Fibroblast of gingiva (primary cell): Measurements from ENCODE around the gene IQCK.
"Not testable (repeated sequence)": the region's sequence is repeated elsewhere in the genome, so short reads cannot be mapped to it uniquely, and the experiment has no call there.

ENCODE experiments used
- DNase-seq: peaks from one replicate; pipeline ENCODE4 v3.0.0-alpha.2; 2011; ENCODE audit warnings: low read depth

Gene IQCK

DNA sequence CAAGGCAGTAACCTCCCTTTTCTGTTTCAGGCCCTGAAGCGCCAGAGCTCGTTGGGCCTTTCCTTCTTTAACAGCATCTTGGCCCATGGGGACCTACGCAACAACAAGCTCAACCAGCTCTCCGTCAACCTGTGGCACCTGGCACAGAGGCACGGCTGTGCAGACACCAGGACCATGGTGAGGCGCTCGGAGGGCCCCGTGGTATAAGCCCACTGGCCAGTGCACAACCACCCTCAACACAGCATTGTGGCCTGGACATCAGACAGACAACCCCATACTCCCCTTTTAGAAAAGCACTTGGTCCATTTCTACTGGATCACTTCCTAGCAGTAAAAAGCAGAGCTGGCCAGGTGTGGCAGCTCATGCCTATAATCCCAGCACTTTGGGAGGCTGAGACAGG lies 18.6 kb upstream of the IQCK start:
- DNase-seq = no peak

DNA sequence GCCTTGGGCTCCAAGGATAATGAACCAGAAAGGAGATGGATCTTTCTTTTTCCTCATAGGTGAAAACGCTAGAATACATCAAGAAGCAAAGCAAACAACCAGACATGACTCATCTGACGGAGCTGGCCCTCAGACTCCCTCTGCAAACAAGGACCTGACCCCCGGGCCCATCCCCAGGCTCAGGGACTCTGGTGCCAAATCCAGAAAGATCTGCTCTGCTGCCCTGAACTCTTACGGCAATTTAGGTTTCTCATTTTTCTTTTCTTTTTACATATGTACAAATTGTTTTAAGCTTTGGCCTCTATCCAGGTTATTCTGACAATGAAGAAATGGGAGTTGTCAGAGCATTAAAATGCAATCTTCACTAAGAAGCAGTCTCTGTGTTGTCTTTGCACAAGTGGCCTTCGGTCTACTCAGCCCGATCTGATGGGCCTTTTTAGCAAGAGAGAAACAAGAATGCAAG lies 17.7 kb upstream of the IQCK start:
- DNase-seq = peak; percentile 78

DNA sequence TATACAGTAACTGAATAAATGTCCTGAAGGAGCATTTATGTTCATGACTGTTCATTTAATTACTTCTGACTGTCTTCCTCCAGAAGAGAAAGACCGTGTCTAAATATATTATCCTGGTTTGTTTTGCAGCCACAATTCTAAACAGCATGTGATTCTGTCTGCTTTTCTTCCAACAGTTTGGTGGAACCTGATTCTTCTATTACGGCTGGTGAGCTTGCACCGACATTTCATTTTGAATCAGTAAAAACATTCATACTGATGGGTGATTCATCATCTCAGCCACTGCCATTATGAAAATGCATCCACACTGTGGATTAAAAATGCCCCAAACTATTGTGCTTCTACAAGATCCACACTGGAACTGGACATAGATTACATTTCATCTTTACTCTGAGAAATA lies 17.0 kb upstream of the IQCK start:
- peak; percentile 60 for DNase-seq

DNA sequence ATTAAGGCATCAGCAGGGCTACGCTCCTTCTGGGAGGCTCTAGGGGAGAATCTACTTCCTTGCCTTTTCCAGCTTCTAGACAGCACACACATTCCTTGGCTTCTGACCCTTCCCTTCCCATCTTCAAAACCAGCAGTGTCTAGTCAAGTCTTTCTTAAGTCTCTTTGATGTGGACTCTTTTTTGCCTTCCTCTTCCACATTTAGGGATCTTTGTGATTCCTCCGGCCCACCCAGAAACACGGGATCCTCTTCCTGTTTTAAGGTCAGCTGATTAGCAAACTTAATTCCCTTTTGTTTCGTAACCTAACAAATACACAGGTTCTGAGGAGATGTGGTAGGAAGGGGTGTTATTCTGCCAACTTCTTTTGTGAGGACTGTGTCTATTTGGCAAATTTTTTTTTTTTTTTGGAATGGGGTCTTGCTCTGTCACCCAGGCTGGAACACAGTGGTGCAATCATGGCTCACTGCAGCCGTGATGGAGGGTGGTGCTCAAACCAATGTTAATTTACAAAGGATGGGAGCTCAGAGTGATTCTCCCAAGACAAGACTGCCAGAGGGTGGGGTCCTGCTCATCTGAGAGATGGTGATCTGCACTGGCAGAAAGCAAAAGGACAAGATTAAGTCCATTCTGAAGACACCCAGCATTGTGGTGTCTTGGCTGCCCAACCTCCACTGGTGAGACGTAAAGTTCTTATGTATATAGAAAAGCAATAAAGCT lies 14.7 kb upstream of the IQCK start:
- DNase-seq = no peak

DNA sequence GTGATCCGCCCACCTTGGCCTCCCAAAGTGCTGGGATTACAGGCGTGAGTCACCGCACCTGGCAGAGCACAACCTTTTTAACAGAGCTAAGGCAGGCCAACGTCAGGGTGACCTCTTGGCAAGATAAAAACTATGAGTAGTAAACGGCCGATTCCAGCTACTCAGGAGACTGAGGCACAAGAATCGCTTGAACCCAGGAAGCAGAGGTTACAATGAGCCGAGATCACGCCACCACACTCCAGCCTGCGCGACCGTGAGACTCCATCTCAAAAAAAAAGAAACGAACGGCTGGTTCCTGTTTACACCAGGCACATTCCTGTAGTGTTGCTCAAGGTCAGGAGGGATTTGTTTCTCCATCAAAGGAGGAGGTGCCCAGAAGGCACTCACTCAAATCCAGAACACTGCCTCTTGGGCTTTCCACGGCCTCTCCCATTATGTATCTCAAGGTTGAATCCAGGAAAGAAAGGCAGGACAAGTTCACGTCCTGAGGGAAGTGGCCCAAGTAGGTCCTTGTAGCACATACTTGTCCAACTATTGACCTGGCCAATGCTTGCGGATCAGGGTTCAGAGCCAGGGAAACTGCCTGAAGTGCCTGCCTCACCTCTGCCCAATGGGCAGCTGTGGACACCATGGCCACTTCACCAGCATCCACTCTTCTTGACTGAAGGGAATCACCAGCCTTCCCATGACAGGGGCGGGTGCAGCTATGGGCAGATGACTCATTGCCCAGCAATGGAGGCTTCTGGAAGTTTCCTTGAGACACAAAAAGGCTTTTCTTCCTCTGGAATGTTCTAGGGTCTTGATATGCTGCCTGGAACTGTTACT lies 13.5 kb upstream of the IQCK start:
- DNase-seq = peak; percentile 88

DNA sequence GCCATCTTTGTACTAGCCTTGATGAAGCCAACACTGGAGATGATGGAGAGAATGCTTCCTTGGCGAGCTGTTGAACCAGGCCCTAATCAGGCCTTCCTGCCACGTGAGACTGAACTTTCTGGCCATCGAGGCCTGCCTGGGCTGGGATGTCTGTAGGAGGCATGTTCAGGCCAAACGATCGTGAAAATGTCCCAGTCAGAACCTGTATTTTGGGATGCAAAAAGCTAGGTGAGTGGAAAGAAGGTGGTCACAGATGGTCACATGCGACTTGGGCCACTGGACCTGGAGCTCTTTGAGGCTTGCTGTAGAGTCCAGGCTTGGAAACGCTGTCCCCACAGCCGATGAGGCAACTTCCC lies 12.9 kb upstream of the IQCK start:
- DNase-seq = no peak

DNA sequence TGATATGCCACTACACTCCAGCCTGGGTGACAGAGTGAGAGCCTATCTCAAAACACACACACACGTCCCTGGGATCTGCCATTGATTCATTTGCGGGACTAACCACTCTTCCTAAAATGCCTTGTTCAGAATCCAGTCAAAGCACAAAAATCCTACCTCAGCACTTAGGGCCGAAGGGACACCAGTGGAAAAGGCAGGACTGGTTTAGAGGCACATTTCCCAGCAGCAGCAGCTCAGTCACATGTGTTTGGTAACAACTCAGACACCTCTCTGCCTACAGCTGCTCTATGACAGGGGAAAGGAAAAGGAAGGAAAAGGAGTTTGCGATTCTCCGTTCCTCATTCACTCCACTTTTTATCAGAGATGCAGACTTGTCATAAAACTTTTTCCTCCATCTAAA lies 12.2 kb upstream of the IQCK start:
- no peak for DNase-seq

DNA sequence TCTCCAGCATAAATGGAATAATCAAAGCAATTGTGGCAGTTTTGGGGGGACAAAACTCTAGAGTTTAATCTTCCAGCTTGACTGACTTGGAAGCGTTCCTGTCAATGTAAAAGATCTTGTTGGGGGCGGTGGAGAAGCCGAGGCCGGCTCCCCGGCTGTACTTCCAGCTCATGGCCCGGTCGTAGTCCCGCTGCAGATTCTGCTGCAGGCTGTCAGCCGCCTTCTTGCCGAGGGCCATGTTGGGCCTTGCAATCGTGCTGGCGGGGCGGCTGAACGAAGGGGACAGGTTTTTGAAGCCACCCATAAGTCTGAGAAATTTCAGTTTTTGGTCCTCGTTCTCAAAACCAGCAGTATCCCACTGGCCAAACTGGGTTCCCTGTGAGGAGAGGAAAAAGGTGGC lies 11.2 kb upstream of the IQCK start:
- no peak for DNase-seq

DNA sequence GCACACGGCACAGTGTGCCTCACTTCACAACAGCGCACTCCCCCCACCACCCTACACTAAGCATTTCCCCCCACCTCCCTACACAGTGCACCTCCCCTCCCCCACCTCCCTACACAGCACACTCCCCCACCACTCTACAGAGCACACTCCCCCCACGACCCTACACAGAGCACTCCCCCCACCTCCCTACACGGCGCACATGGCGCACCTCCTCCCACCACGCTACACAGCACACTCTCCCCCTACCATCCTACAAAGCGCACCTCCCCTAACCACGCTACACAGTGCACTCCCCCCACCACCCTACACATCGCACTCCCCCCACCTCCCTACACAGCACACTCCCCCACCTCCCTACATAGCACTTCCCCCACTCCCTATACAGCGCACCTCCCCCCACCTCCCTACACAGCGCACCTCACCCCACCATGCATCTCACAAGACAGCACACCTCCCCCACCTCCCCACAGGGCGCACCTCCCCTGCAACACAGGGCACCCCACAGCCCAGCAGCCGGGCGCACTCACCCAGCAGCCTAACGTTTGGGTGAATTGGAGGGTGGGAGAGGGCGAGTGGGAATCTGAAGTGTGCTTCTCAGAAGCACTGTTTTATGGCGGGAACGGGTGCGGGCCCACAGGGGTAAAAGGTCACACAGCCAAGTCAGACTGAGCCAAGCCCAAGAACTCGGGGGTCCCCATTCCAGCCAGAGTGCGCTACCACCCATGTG lies 10.3 kb upstream of the IQCK start:
- DNase-seq = no peak

DNA sequence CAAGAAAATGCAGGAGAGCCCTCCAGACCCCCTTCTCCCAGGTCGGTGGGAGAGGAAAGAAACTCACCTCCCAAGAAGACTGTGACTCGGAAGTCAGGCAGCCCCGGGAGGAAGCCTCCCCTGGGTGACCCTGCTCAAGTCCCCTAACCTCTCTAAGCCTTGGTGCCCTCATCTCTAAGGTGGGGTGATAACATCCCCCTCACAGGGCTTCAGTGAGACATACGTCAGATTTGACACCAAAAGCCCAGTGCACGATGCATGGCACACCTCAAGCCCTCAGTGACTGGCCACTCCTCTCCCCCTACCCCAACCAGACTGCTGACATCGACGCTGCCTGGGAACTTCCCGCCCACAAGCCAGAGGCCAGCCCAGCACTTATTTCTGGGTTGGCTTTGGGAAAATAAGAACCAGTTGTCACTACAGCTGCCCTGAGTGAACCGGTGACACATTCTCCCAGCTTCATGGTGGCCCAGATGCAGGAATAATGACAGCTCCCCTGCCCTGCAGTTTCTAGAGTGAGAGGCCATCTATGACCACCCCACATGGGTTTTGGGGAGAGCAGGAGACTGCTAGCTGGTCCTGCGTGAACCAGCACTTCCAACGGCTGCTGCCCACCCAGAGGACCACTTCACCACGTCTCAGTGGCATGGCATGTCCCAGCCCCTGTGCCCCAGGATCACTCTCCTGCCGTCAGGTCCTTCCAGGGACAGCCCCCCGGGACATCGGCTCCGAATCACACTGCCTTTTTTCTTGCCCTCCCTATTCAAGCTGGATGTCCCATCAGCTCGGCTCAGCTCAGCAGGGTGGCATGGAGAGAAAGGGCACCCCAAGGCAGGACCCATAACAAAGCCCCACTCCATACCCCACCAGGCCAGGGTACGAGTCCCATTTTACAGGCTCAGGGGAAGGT lies 9.5 kb upstream of the IQCK start:
- no peak for DNase-seq

DNA sequence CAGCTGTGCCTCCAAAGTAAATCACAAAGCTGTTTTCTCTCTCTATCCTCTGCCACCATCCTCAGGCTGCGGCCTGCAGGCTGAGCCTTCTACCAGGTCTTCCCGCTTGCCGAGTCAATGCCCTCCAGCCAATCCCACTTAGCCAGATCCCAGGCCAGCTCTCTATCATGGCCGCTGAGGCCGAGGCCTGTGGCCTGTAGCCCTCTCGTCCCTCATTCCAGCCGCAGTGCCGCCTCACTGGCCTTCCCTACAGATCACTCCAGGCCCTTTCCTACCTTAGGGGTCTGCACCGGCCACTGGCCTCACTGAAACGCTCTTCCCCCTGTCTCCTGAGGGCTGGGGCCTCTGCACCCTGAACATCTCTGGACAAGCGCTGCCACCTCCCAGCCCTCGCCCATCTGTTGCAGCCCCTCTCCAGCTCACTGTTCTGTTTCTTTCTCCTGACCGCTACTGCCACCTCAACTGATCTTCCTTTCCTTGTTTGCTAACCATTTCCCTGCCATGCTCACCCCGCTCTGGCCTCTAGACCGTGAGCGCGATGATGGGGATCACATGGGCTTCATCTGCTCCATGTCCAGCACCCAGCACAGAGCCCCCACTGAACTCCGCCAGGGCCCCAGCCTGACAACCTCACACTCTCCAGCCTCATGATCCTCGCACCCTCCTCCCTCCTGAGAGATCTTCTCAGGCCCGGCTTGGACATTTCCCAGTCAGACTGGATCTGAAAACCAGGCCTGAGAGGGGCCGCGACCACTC lies 8.5 kb upstream of the IQCK start:
- no peak for DNase-seq

DNA sequence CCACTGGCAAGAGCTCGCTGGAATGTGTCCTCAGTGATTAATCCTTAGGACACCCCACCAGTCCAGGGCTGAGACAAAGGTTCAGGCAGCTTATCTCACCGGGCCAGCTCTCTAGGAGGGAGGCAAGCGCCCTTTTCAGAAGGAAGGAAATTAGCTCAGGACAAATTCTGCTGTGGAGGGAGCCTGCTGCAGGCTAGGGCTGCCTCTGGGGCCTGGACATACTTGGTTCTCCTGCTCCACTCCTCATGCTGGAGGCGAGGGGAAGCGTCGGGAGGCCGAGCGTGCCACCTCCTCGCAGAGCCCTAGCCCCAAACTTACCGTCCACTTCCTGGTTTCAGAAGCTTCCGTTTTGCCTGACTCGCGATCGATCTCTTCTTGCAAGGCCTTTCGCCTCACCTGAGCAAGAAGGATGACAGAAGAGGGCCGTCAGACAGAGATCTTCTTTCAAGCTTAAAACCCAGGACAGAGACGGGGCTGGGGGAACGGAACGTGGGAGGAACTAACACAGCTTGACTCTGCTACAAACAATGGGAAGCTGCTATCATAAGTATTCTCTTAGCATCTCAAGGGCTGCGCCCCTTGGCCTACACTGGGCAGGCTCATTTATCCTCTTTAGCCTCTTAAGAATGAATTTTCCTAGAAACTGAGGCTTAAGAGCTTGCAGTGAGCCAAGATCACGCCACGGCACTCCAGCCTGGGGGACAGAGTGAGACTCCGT lies 7.7 kb upstream of the IQCK start:
- no peak for DNase-seq

DNA sequence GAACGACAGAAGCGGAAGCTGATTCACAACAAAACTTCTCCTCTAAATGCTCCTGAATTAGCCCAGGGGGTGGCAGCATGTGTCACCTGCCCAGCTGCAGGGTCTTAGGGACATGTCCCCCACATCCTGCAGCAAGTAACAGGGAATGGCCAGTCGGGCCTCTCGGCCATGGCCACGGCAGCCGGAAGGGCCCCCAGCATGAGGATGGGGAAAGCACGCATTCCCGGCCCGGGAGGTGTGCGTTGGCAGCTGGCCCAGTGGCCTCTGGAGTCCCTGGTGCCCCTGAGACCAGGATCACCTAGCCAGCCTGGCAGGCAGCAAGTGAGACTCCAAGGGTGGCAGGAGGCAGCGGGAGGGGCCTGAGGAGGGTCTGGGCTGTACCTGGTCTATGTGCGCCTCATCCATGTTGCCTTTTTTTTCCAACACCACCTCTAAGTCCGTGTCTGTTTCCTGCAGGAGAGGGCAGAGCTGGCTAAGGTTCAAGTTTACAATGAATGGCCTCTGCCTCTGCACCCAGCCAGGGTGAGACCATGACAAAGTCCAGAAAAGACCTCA lies 7.0 kb upstream of the IQCK start:
- no peak for DNase-seq

DNA sequence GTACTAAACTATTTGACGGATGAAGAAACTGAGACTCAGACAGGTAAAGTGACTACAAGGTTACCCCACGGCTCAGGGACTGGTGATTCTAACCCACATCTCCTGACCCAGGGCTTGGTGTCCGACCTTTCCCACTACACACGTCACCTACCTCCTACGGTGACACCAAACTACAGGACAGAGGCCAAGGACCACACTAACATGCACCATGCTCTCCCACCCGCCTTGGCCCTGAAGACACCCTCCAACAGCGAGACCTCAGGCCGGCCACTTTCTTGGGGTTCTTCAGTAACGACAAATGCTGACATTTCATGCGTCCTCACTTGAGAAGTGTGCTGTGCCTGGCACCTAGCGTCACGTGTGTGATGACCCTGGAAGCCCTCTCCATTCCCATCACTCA lies 6.4 kb upstream of the IQCK start:
- no peak for DNase-seq

DNA sequence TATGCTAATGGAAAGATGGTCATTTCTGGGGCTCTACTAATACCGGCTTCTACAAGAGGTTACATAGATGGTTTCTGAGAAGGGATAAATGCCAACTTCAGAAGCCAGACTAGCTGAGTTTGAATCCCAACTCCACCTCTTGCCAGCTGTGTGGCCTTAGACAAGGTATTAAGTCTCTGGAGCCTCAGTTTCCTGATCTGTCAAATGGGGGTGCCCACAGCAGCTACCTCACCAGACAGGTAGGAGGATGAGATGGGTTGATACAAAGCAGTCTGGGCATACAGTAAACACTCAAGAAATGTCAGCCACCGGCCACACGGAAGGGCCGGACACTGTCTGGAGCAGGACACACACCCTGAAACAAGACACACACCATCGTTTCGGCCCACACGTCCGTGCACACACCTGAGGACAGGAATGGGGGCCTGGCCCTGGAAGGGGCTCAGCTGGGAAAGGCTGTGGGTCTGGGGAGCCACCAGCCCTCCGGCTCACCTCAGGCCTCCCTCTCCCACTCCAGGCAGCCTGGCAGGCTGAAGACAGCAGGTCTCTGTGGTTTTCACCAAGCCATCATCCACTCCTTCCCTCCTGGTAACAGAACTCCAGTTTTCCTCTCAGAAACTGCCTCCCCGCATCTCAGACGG lies 5.5 kb upstream of the IQCK start:
- DNase-seq = no peak

DNA sequence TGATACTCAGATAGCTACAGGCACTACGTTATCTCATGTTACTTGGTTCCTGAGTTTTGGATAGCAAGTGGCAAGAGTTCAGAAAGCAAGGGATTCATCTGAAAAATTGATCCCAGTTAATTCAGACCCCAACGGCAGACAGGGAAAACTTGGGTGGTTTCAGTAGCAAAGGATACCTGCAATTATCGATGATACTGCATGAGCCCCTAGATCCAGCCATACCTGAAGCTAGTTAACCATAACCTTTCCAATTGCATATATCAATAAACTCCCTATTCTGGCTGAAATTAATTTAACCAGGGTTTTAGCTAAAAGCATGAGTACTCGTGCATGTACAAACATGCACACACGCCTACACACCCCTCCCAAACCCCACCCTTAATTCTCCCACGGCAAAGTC lies 4.4 kb upstream of the IQCK start:
- no peak for DNase-seq

DNA sequence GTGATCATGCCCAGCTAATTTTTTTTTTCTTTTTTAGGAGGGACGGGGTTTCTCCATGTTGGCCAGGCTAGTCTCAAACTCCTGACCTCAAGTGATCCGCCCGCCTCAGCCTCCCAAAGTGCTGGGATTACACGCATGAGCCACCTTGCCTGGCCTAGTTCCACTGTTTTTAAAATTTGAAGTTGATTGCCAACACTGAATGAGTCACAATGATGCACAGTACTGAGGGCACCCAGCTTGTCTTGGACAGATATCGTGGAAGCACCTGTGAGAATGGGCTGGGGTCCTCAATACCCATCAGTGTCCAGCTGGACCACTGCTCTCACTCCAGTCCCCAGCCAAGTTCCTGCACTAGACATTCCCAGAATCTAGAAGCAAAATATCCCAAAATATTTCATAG lies 2.5 kb upstream of the IQCK start:
- no peak for DNase-seq

DNA sequence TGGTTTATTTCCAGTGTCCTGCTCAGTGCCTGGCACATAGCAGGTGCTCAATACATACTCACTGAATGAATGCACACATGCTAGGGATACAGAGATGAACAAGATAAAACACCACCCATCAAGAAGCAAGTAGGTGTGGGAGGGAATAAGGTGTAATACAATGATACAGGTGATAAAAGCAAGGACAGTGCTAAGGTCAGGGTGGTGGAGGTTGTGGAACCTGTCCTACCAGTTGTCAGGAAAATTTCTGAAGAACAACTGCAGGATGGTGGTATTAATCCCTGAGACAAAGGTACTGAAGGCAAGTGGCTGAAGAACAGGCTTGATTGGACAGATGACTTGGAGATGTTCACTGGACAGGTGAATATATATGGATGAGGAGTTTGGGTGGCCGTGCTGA lies 1.9 kb upstream of the IQCK start:
- DNase-seq = no peak

DNA sequence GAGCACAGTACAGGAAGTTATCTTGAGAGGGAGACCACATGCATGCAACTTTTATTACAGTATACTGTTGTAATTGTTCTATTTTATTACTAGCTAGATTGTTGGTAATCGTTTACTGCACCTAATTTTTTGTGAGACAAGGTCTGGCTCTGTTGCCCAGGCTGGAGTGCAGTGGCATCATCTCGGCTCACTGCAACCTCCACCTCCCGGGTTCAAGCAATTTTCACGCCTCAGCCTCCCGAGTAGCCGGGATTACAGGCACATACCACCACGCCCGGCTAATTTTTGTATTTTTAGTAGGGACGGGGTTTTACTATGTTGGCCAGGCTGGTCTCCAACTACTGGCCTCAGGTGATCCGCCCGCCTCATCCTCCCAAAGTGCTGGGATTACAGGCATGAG lies 1.3 kb upstream of the IQCK start:
- not testable (repeated sequence) for DNase-seq

DNA sequence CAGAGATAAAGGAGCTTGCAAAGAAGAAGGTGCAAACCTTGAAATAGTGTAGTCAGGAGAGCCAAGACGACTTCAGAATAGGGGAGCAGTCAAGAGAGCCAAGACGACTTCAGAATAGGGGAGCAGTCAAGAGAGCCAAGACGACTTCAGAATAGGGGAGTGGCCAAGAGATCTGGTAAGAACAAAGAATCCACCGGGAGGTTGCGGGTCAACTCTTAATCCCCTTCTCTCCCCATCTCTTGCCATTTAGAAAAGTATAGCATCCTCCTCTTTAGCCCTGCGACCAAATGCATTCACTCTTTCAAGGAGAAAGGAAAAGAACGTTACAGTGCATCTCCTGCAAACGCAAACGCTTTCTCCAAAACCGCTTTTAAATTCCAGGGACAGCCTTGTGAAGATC lies 757 bp upstream of the IQCK start:
- no peak for DNase-seq
